Muscle layer of duodenum (tissue), 2 donors: ENCODE measurements around the gene PPP1R2B.
"Not testable (repeated sequence)": the region's sequence is repeated elsewhere in the genome, so short reads cannot be mapped to it uniquely, and the experiment has no call there.

ENCODE experiments used
- H3K27ac ChIP-seq: one replicate; pipeline ENCODE4 v1.7.0; 2013; ENCODE audit warnings: mild to moderate bottlenecking, low read length
- H3K27me3 ChIP-seq: one replicate; pipeline ENCODE4 v1.7.0; 2013; ENCODE audit warnings: low read depth, mild to moderate bottlenecking, control low read depth, low read length
- H3K36me3 ChIP-seq, 2 donors: one replicate each; pipeline ENCODE4 v1.7.0; 2013; ENCODE audit warnings: low read length in 2 of 2, control low read depth in 1 of 2, mild to moderate bottlenecking in 1 of 2; ENCODE audit not compliant: insufficient read depth in 2 of 2, control insufficient read depth in 1 of 2
- H3K4me1 ChIP-seq, 2 donors: one replicate each; pipeline ENCODE4 v1.7.0; 2013; ENCODE audit warnings: low read length in 2 of 2, mild to moderate bottlenecking in 2 of 2, control low read depth in 1 of 2, moderate library complexity in 1 of 2; ENCODE audit not compliant: insufficient read depth in 2 of 2, control insufficient read depth in 1 of 2
- H3K4me3 ChIP-seq, 2 donors: one replicate each; pipeline ENCODE4 v1.7.0; 2013; ENCODE audit warnings: low read length in 2 of 2, low read depth in 1 of 2, mild to moderate bottlenecking in 1 of 2
- H3K9me3 ChIP-seq, 2 donors: one replicate each; pipeline ENCODE4 v1.7.0; 2013; ENCODE audit warnings: low read length in 2 of 2, control low read depth in 1 of 2, mild to moderate bottlenecking in 1 of 2; ENCODE audit not compliant: control insufficient read depth in 1 of 2
- donor health status: healthy.

The PPP1R2B gene

GRCh38 chr5:156826150-156826549, 23.9 kb upstream of the PPP1R2B start:
- Histone ChIP-seq H3K9me3 (no peaks in the 10 kb centered on the region), H3K4me1 (no peaks in the 10 kb centered on the region), H3K36me3 (no peaks in the 10 kb centered on the region), H3K27ac (no peak overlapping the region), H3K4me3 (no peak overlapping the region), H3K27me3 (no peaks in the 10 kb centered on the region)

- no peaks in the 10 kb centered on the region for H3K27me3 ChIP-seq
- no peaks in the 10 kb centered on the region for H3K36me3 ChIP-seq
- no peak overlapping the region for H3K4me3 ChIP-seq
- H3K4me1 ChIP-seq: no peaks in the 10 kb centered on the region
- H3K9me3 ChIP-seq: no peaks in the 10 kb centered on the region
- H3K27ac ChIP-seq: no peak overlapping the region
Measured at GRCh38 chr5:156834916-156835315, 15.2 kb upstream of the PPP1R2B start.

- Histone ChIP-seq H3K27ac (no peak overlapping the region), H3K36me3 (no peaks in the 10 kb centered on the region), H3K4me1 (no peaks in the 10 kb centered on the region), H3K9me3 (no peaks in the 10 kb centered on the region), H3K4me3 (no peak overlapping the region), H3K27me3 (no peaks in the 10 kb centered on the region)
Measured at GRCh38 chr5:156835905-156836304, 14.2 kb upstream of the PPP1R2B start.

- Histone ChIP-seq H3K36me3 (no peaks in the 10 kb centered on the region), H3K4me3 (no peak overlapping the region), H3K27ac (no peak overlapping the region), H3K4me1 (no peaks in the 10 kb centered on the region), H3K27me3 (no peaks in the 10 kb centered on the region), H3K9me3 (no peaks in the 10 kb centered on the region)
Measured at GRCh38 chr5:156836846-156837245, 13.2 kb upstream of the PPP1R2B start.

- Histone ChIP-seq H3K36me3 (no peaks in the 10 kb centered on the region), H3K27me3 (no peaks in the 10 kb centered on the region), H3K9me3 (no peaks in the 10 kb centered on the region), H3K4me3 (no peak overlapping the region), H3K4me1 (no peaks in the 10 kb centered on the region), H3K27ac (no peak overlapping the region)
Measured at GRCh38 chr5:156838961-156839360, 11.1 kb upstream of the PPP1R2B start.

GRCh38 chr5:156841737-156842136, 8.4 kb upstream of the PPP1R2B start:
- Histone ChIP-seq H3K4me1 (no peaks in the 10 kb centered on the region), H3K4me3 (no peak overlapping the region), H3K27me3 (no peaks in the 10 kb centered on the region), H3K9me3 (no peaks in the 10 kb centered on the region), H3K36me3 (no peaks in the 10 kb centered on the region), H3K27ac (no peak overlapping the region)

GRCh38 chr5:156846914-156847313, 3.2 kb upstream of the PPP1R2B start:
- Histone ChIP-seq H3K27ac (no peak overlapping the region), H3K36me3 (no peaks in the 10 kb centered on the region), H3K4me1 (no peaks in the 10 kb centered on the region), H3K4me3 (no peak overlapping the region), H3K27me3 (no peaks in the 10 kb centered on the region), H3K9me3 (peaks cover 0 to 3% of the 10 kb centered on the region in 2 donors)

GRCh38 chr5:156848447-156848846, 1.6 kb upstream of the PPP1R2B start:
- not testable (repeated sequence) for H3K9me3 ChIP-seq, H3K36me3 ChIP-seq

GRCh38 chr5:156851880-156852279, 1.8 kb downstream of the PPP1R2B start:
- Histone ChIP-seq H3K4me1 (no peaks in the 10 kb centered on the region), H3K36me3 (no peaks in the 10 kb centered on the region), H3K9me3 (peaks cover 0 to 19% of the 10 kb centered on the region in 2 donors), H3K4me3 (no peak overlapping the region), H3K27me3 (no peaks in the 10 kb centered on the region), H3K27ac (no peak overlapping the region)

More at GRCh38 chr5:156848447-156848846, 1.6 kb upstream of the PPP1R2B start:
- H3K27me3 ChIP-seq, H3K27ac ChIP-seq, H3K4me3 ChIP-seq, H3K4me1 ChIP-seq: not testable (repeated sequence)

GRCh38 chr5:156853055-156853454, 3.0 kb downstream of the PPP1R2B start:
- not testable (repeated sequence) for H3K36me3 ChIP-seq, H3K4me3 ChIP-seq, H3K27me3 ChIP-seq, H3K27ac ChIP-seq, H3K4me1 ChIP-seq
- peaks cover 0 to 19% of the 10 kb centered on the region in 2 donors for H3K9me3 ChIP-seq

GRCh38 chr5:156865427-156865826, 15.3 kb downstream of the PPP1R2B start:
- Histone ChIP-seq H3K4me3 (no peak overlapping the region), H3K27ac (no peak overlapping the region), H3K9me3 (no peaks in the 10 kb centered on the region), H3K27me3 (no peaks in the 10 kb centered on the region), H3K36me3 (no peaks in the 10 kb centered on the region), H3K4me1 (no peaks in the 10 kb centered on the region)

- H3K9me3 ChIP-seq: peaks cover 4 to 6% of the 10 kb centered on the region in 2 donors
- no peak overlapping the region for H3K4me3 ChIP-seq
- no peak overlapping the region for H3K27ac ChIP-seq
- no peaks in the 10 kb centered on the region for H3K36me3 ChIP-seq
- H3K4me1 ChIP-seq: no peaks in the 10 kb centered on the region
- H3K27me3 ChIP-seq: no peaks in the 10 kb centered on the region
Measured at GRCh38 chr5:156870498-156870839, 20.4 kb downstream of the PPP1R2B start.
